ENCODE data around the gene ZNF529. TPM values are rescaled to one million over a fixed set of nuclear protein-coding genes. Genes with fewer than 3 reads are reported as not detected.

ZNF529 gene
- total RNA-seq, 2 donors from 2014 or later: 14.6 to 20.4 TPM

DNA sequence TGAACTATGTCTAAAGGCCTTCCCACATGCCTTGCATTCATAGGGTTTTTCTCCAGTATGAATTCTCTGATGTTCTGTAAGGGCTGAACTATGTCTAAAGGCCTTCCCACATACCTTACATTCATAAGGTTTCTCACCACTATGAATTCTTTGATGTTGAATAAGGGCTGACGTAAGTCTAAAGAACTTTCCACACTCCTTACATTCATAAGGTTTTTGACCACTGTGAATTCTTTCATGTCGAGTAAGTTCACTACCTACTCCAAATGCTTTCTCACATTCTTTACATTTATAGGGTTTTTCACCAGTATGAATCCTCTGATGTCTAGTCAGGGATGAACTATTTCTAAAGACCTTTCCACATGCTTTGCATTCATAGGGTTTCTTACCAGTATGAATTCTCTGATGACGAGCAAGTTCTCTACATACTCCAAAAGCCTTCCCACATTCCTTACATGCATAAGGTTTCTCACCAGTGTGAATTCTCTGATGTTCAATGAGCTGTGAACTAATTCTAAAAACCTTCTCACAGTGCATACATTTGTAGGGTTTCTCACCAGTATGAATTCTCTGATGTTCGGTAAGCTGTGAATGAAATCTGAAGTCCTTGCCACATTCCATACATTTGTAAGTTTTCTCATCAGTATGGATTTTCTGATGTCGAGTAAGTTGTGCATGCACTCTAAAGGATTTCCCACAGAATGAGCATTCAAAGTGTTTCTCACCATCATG lies 25.9 kb downstream of the ZNF529 start:
- no peaks in the 10 kb centered on the region for H3K27me3 Mint-ChIP-seq (ENCODE audit: insufficient read depth)
- Histone ChIP-seq H3K27ac (ENCODE audit: low read depth, low read length) (no peak overlapping the region), H3K27me3 (ENCODE audit: control insufficient read depth, insufficient read depth, low read length, poor library complexity, severe bottlenecking) (no peaks in the 10 kb centered on the region), H3K9ac (ENCODE audit: extremely low read depth, low read length, poor library complexity, severe bottlenecking) (no peak overlapping the region), H3K4me3 (ENCODE audit: low read length) (peak overlapping the region; percentile 41), H3K9me3 (ENCODE audit: control insufficient read depth, low read length) (peaks cover 100% of the 10 kb centered on the region), H3K4me1 (ENCODE audit: control insufficient read depth, insufficient read depth, low read length) (no peaks in the 10 kb centered on the region), H3K36me3 (ENCODE audit: control insufficient read depth, insufficient read depth, low read length) (peaks cover 98% of the 10 kb centered on the region)
- WGBS, 2 experiments (ENCODE audit: insufficient coverage in 1 of 2, insufficient read length in 1 of 2): 89 to 93% methylated on average over 4 to 5 of the region's 5 CpGs
- no peak overlapping the region for H3K4me3 Mint-ChIP-seq
- H3K4me1 Mint-ChIP-seq: no peaks in the 10 kb centered on the region
- peaks cover 99% of the 10 kb centered on the region for H3K9me3 Mint-ChIP-seq
- peaks cover 98% of the 10 kb centered on the region for H3K36me3 Mint-ChIP-seq (ENCODE audit: low read depth)
- DNase-seq: no peak
- TF ChIP-seq, protein P1, sequence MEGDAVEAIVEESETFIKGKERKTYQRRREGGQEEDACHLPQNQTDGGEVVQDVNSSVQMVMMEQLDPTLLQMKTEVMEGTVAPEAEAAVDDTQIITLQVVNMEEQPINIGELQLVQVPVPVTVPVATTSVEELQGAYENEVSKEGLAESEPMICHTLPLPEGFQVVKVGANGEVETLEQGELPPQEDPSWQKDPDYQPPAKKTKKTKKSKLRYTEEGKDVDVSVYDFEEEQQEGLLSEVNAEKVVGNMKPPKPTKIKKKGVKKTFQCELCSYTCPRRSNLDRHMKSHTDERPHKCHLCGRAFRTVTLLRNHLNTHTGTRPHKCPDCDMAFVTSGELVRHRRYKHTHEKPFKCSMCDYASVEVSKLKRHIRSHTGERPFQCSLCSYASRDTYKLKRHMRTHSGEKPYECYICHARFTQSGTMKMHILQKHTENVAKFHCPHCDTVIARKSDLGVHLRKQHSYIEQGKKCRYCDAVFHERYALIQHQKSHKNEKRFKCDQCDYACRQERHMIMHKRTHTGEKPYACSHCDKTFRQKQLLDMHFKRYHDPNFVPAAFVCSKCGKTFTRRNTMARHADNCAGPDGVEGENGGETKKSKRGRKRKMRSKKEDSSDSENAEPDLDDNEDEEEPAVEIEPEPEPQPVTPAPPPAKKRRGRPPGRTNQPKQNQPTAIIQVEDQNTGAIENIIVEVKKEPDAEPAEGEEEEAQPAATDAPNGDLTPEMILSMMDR (conservative IDR thresholded peaks at IDR 0.05): no peak
- no peak overlapping the region for H3K27ac Mint-ChIP-seq

GRCh38 chr19:36528921-36529518 lies 44.1 kb downstream of the ZNF529 start:
- WGBS, 2 experiments (ENCODE audit: insufficient coverage in 1 of 2, insufficient read length in 1 of 2): 10 to 60% methylated on average over 2 to 12 of the region's 12 CpGs
- H3K27ac ChIP-seq (ENCODE audit: low read depth, low read length): no peak overlapping the region
- Mint-ChIP-seq H3K36me3 (ENCODE audit: low read depth) (peaks cover 49% of the 10 kb centered on the region), H3K4me3 (peak overlapping the region; percentile 98), H3K27me3 (ENCODE audit: insufficient read depth) (no peaks in the 10 kb centered on the region), H3K4me1 (peaks cover 15% of the 10 kb centered on the region), H3K9me3 (peaks cover 61% of the 10 kb centered on the region), H3K27ac (peak overlapping the region; percentile 97)
- peak overlapping the region; percentile 100 for H3K4me3 ChIP-seq (ENCODE audit: low read length)
- no peaks in the 10 kb centered on the region for H3K27me3 ChIP-seq (ENCODE audit: control insufficient read depth, insufficient read depth, low read length, poor library complexity, severe bottlenecking)
- TF ChIP-seq, protein P1 (conservative IDR thresholded peaks at IDR 0.05): no peak
- peak; percentile 66 for DNase-seq
- H3K4me1 ChIP-seq (ENCODE audit: control insufficient read depth, insufficient read depth, low read length): peaks cover 3% of the 10 kb centered on the region
- H3K9me3 ChIP-seq (ENCODE audit: control insufficient read depth, low read length): peaks cover 63% of the 10 kb centered on the region
- H3K36me3 ChIP-seq (ENCODE audit: control insufficient read depth, insufficient read depth, low read length): peaks cover 35% of the 10 kb centered on the region
- H3K9ac ChIP-seq (ENCODE audit: extremely low read depth, low read length, poor library complexity, severe bottlenecking): peak overlapping the region; percentile 98

DNA sequence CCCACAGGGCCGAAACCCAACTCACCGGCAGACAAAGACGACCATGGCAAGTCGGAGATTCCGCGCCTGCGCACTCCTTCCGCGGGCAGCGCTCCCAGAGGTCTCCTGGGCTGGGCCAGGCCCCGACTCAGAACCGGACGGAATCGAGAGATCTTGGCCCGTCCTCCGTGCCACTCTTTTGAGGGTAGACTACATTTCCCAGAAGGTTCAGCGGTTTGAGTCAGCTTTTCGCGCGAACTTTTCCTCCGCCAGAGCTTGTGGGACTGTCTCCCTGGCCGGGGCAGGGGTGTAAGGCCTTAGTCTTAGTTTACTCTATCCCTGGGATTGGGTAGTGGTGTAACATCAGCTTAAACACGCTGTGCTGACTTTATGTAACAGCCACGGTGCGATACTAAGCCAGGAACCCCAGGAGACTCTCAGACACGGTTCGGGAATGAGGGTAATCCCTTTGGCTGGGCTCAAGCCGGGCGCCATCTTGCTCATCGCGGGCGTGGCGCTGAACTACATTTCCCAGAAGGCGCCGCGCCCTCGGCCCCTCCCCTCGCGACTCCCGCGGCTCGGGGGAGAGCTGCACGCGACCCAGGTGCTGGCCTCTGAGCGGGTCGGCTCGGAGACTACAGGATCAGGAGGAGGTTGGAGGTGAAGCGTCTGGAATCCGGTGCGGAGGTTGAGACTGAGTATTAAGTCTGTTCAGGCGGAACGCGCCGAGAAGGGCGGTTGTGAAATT lies 44.7 kb downstream of the ZNF529 start, which contains the start of gene ZNF260:
ZNF260 (minus strand) TSS at position 78 of the 727 bp plus-strand sequence. CDS start 13,033 bp downstream, outside the sequence.
- Histone ChIP-seq H3K4me1 (ENCODE audit: control insufficient read depth, insufficient read depth, low read length) (peaks cover 3% of the 10 kb centered on the region), H3K27ac (ENCODE audit: low read depth, low read length) (peak within 1 kb of the TSS; percentile 96), H3K36me3 (ENCODE audit: control insufficient read depth, insufficient read depth, low read length) (peaks cover 37% of the 10 kb centered on the region), H3K9ac (ENCODE audit: extremely low read depth, low read length, poor library complexity, severe bottlenecking) (peak within 1 kb of the TSS; percentile 98), H3K9me3 (ENCODE audit: control insufficient read depth, low read length) (peaks cover 64% of the 10 kb centered on the region), H3K27me3 (ENCODE audit: control insufficient read depth, insufficient read depth, low read length, poor library complexity, severe bottlenecking) (no peaks in the 10 kb centered on the region), H3K4me3 (ENCODE audit: low read length) (peak within 1 kb of the TSS; percentile 100)
- Mint-ChIP-seq H3K4me3 (peak within 1 kb of the TSS; percentile 98), H3K4me1 (peaks cover 15% of the 10 kb centered on the region), H3K27me3 (ENCODE audit: insufficient read depth) (no peaks in the 10 kb centered on the region), H3K9me3 (peaks cover 61% of the 10 kb centered on the region), H3K27ac (peak within 1 kb of the TSS; percentile 100), H3K36me3 (ENCODE audit: low read depth) (peaks cover 48% of the 10 kb centered on the region)
- TF ChIP-seq, protein P1 (conservative IDR thresholded peaks at IDR 0.05): no peak
- 0% methylated on average over 29 to 55 of the region's 55 CpGs for WGBS, 2 experiments (ENCODE audit: insufficient coverage in 1 of 2, insufficient read length in 1 of 2)
- peak; percentile 99 for DNase-seq

Measured in endodermal cell (in vitro differentiated cells).